CD4-positive, alpha-beta memory T cell (primary cell): ENCODE results near the gene TBRG4. TPM values are rescaled to one million over a fixed set of nuclear protein-coding genes. Genes with fewer than 3 reads are reported as not detected.

Source experiments
- CTCF ChIA-PET: fragments of 350-600 bp; sonication (Branson Sonifier 250); formaldehyde crosslinking; loops from one replicate; lab custom pipeline; 2021; ENCODE audit warnings: inconsistent platforms; ENCODE audit not compliant: partially characterized antibody; lab: Charles Lee
- POLR2A ChIA-PET: fragments of 350-600 bp; sonication (Branson Sonifier 250); formaldehyde crosslinking; loops from one replicate; lab custom pipeline; 2021; ENCODE audit not compliant: partially characterized antibody; lab: Charles Lee
- DNase-seq, 5 donors: peaks; one replicate each; pipeline versions ENCODE4 v3.0.0 to v3.0.0-alpha.2; 2020 to 2022; ENCODE audit warnings: mixed read lengths in 1 of 5
- H3K27ac ChIP-seq: one replicate; pipeline ENCODE4 v1.7.0; 2013; ENCODE audit warnings: low read depth, low read length
- H3K27me3 ChIP-seq: 2 replicates; pipeline ENCODE4 v1.7.0; 2013; ENCODE audit warnings: mild to moderate bottlenecking, low read length, moderate library complexity; ENCODE audit not compliant: insufficient read depth
- H3K36me3 ChIP-seq: 2 replicates; pipeline ENCODE4 v1.7.0; 2013; ENCODE audit warnings: mild to moderate bottlenecking, low read length, moderate library complexity; ENCODE audit not compliant: insufficient read depth
- H3K4me1 ChIP-seq: 2 replicates; pipeline ENCODE4 v1.7.0; 2013; ENCODE audit warnings: mild to moderate bottlenecking, low read length, moderate library complexity; ENCODE audit not compliant: insufficient read depth
- H3K4me3 ChIP-seq, 2 donors: one replicate each; pipeline ENCODE4 v1.7.0; 2013; ENCODE audit warnings: low read length in 2 of 2, mild to moderate bottlenecking in 1 of 2
- H3K9me3 ChIP-seq, 2 donors: one replicate each; pipeline ENCODE4 v1.7.0; 2013; ENCODE audit warnings: low read length in 2 of 2, control low read depth in 1 of 2; ENCODE audit not compliant: control insufficient read depth in 1 of 2
- H3K27ac Mint-ChIP-seq, 7 donors: one replicate each; pipeline ENCODE4 v1.8.0; 2020 to 2021; ENCODE audit warnings: mixed read lengths in 7 of 7, mild to moderate bottlenecking in 6 of 7, inconsistent platforms in 3 of 7, moderate library complexity in 3 of 7
- H3K27me3 Mint-ChIP-seq, 2 donors: one replicate each; pipeline ENCODE4 v1.8.0; 2020 to 2021; ENCODE audit warnings: mixed read lengths in 2 of 2
- H3K36me3 Mint-ChIP-seq, 2 donors: one replicate each; pipeline ENCODE4 v1.8.0; 2020 to 2021; ENCODE audit warnings: mixed read lengths in 2 of 2, inconsistent platforms in 1 of 2, mild to moderate bottlenecking in 1 of 2
- H3K4me1 Mint-ChIP-seq, 4 donors: one replicate each; pipeline ENCODE4 v1.8.0; 2020 to 2021; ENCODE audit warnings: mixed read lengths in 4 of 4, mild to moderate bottlenecking in 1 of 4
- H3K4me3 Mint-ChIP-seq, 8 donors: one replicate each; pipeline ENCODE4 v1.8.0; 2020 to 2021; ENCODE audit warnings: mixed read lengths in 8 of 8, mild to moderate bottlenecking in 7 of 8, moderate library complexity in 6 of 8, inconsistent platforms in 3 of 8
- H3K9me3 Mint-ChIP-seq, 8 donors: one replicate each; pipeline ENCODE4 v1.8.0; 2020 to 2021; ENCODE audit warnings: mixed read lengths in 8 of 8, mild to moderate bottlenecking in 5 of 8, inconsistent platforms in 3 of 8, moderate library complexity in 1 of 8
- intact Hi-C: fragments of 100-400 bp; cut with micrococcal nuclease; formaldehyde crosslinking; loops from one replicate; pipeline ENCODE4 v1.15.1; 2023
- polyA plus RNA-seq, 2 donors: library from polyadenylated mRNA; unstranded; fragments of 300-500 nt; fragmentation: Illumina TruSeq; gene quantifications; one replicate each; pipeline ENCODE4 v1.2.3, GENCODE V29; 2021
- total RNA-seq, 2 experiments: library from RNA; stranded (reverse); gene quantifications; one replicate each; pipeline ENCODE4 v1.2.3, GENCODE V29; 2021

TBRG4 gene
- total and polyA plus RNA-seq, 4 experiments from 2014 or later: 48.5 to 129 (median 84.3) TPM

DNA sequence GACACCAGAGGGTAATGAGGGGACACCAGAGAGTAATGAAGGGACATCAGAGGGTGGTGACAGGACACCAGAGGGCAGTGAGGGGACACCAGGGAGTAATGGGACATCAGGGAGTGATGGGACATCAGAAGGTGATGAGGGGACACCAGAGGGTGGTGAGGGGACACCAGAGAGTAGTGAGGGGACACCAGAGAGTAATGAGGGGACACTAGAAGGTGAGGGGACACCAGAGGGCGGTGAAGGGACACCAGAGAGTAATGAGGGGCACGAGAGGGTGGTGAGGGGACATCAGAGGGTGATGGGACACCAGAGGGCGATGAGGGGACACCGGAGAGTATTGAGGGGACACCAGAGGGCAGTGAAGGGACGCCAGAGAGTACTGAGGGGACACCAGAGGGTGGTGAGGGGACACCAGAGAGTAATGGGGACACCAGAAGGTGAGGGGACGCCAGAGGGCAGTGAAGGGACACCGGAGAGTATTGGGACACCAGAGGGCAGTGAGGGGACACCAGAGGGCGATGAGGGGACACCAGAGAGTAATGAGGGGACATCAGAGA is 33.3 kb downstream of the TBRG4 start:
- H3K4me3 ChIP-seq: no peak overlapping the region
- DNase-seq: no peak
- ChIA-PET CTCF (interaction anchor here (0.9 to 1.7 kb wide), 2 partner anchors 58 to 104 kb away, joined by 3 to 6 read pairs; no protein-coding TSS in a partner anchor), POLR2A (no interaction called here)
- H3K4me1 ChIP-seq: no peaks in the 10 kb centered on the region
- H3K27me3 Mint-ChIP-seq: no peaks in the 10 kb centered on the region
- peak overlapping the region in 6 of 7 donors; percentile 54 to 78 (median 68) for H3K27ac Mint-ChIP-seq
- H3K4me1 Mint-ChIP-seq: peaks cover 0 to 9% (median 5%) of the 10 kb centered on the region in 4 donors
- peaks cover 37% of the 10 kb centered on the region for H3K36me3 ChIP-seq
- H3K9me3 ChIP-seq: no peaks in the 10 kb centered on the region
- no peaks in the 10 kb centered on the region for H3K27me3 ChIP-seq
- intact Hi-C loops: no loop called here
- no peak overlapping the region for H3K4me3 Mint-ChIP-seq
- no peak overlapping the region for H3K27ac ChIP-seq
- peaks cover 16 to 37% of the 10 kb centered on the region in 2 donors for H3K36me3 Mint-ChIP-seq
- H3K9me3 Mint-ChIP-seq: peaks cover 0 to 3% (median 0%) of the 10 kb centered on the region in 8 donors

DNA sequence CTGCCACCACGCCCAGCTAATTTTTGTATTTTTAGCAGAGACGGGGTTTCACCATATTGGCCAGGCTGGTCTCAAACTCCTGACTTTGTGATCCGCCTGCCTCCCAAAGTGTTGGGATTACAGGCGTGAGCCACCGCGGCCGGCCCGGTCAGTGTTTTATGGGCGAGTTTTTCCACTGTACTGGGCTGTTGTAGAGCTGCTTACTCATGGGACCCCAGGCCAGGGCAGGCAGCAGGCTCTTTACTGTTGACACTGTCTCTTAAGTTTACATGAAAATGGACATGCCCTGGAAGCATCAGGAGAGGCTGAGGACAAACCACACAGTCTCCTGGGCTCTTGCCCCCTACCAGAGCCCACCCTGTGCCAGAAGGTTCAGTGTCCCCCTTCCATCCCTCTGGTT is 33.9 kb downstream of the TBRG4 start:
- H3K4me3 ChIP-seq: no peak overlapping the region
- peak overlapping the region in 2 of 7 donors; percentile 18 to 63 for H3K27ac Mint-ChIP-seq
- no peak overlapping the region for H3K4me3 Mint-ChIP-seq
- H3K9me3 Mint-ChIP-seq: peaks cover 0 to 6% (median 0%) of the 10 kb centered on the region in 8 donors
- intact Hi-C loops: no loop called here
- H3K36me3 ChIP-seq: peaks cover 44% of the 10 kb centered on the region
- ChIA-PET CTCF (interaction anchor here (0.9 to 1.7 kb wide), 2 partner anchors 59 to 104 kb away, joined by 3 to 6 read pairs; no protein-coding TSS in a partner anchor), POLR2A (interaction anchor here (0.8 to 1.4 kb wide), 4 partner anchors 27 to 105 kb away, joined by 3 to 4 read pairs (median 3); partner anchors contain the start of gene TBRG4)
- H3K9me3 ChIP-seq: no peaks in the 10 kb centered on the region
- no peaks in the 10 kb centered on the region for H3K27me3 ChIP-seq
- no peak overlapping the region for H3K27ac ChIP-seq
- H3K4me1 ChIP-seq: no peaks in the 10 kb centered on the region
- H3K27me3 Mint-ChIP-seq: no peaks in the 10 kb centered on the region
- H3K4me1 Mint-ChIP-seq: peaks cover 0 to 11% (median 5%) of the 10 kb centered on the region in 4 donors
- DNase-seq: no peak
- H3K36me3 Mint-ChIP-seq: peaks cover 22 to 43% of the 10 kb centered on the region in 2 donors

DNA sequence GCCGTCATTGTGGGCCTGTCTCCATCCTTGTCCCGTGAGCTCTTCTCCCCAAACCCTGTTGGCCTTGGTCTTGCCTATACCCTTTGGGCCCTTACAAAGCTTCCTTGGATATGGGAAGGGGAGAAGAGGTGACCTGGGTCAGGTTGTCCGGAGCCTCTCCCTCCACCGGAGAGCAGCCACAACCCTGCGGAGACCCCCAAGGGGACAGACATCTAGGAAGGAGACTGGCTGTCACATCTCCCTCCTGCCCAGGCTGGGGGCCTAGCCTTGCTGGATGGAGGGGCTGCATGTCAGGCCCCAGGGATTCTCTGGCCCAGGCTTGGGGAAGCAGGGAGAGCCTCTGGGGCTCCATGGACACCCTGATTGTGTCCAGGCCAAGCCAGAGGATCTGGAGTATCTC is 34.6 kb downstream of the TBRG4 start:
- H3K4me1 ChIP-seq: no peaks in the 10 kb centered on the region
- Mint-ChIP-seq H3K36me3 (peaks cover 28 to 49% of the 10 kb centered on the region in 2 donors), H3K9me3 (peaks cover 0 to 6% (median 0%) of the 10 kb centered on the region in 8 donors), H3K27ac (peak overlapping the region in 3 of 7 donors; percentile 7 to 52 (median 18)), H3K4me1 (peaks cover 0 to 11% (median 6%) of the 10 kb centered on the region in 4 donors), H3K27me3 (no peaks in the 10 kb centered on the region), H3K4me3 (no peak overlapping the region)
- no peak for DNase-seq
- H3K27ac ChIP-seq: no peak overlapping the region
- intact Hi-C loops: no loop called here
- ChIA-PET POLR2A (interaction anchor here (0.8 to 1.4 kb wide), 4 partner anchors 28 to 104 kb away, joined by 3 to 4 read pairs (median 3); partner anchors contain the start of gene TBRG4), CTCF (interaction anchor here (0.9 to 2.2 kb wide), 4 partner anchors 10 to 103 kb away, joined by 3 to 6 read pairs (median 4); no protein-coding TSS in a partner anchor)
- H3K27me3 ChIP-seq: no peaks in the 10 kb centered on the region
- H3K36me3 ChIP-seq: peaks cover 50% of the 10 kb centered on the region
- no peaks in the 10 kb centered on the region for H3K9me3 ChIP-seq
- no peak overlapping the region for H3K4me3 ChIP-seq

DNA sequence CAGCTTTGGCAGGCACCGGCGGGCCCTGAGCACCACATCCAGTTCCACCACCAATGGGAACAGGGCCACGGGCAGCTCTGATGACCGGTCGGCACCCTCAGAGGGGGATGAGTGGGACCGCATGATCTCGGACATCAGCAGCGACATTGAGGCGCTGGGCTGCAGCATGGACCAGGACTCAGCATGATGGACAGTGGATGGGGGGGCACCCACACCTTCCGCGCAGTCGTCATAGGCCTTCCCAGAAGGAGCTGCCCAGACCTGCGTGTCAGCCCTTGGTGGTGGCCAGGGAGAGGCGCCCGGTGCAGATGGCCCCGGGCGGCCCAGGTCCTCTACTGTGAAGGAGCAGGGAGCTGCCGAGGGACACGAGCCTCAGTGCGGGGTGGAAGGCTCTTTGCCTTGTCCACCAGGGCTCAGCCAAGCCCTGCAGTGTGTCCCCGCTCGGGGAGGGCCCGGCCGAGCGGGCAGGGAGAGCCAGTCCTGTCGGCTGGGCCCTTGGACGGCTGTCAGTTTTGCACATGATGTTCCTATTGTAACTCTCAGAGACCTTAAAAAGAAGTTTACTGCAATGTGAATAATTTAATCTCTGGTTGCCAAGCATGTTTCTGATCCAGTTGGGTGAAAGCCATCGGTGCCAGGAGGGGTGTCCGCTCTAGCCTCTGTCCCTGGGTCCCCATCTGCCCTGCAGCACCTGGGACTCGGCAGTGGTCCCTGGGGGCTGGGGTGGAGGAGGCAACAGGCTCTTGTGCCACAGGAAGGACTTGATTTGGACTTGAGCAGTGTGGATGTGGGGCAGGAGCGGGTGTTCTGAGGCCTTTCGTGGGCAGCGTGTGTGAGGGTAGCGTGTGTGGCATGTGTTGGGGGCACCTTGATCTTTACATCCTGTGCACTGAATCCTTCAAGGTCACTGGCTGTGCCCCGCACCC is 35.4 kb downstream of the TBRG4 start:
- no peak overlapping the region for H3K4me3 Mint-ChIP-seq
- Histone ChIP-seq H3K4me1 (no peaks in the 10 kb centered on the region), H3K36me3 (peaks cover 58% of the 10 kb centered on the region), H3K27ac (no peak overlapping the region), H3K27me3 (no peaks in the 10 kb centered on the region), H3K4me3 (no peak overlapping the region), H3K9me3 (no peaks in the 10 kb centered on the region)
- peaks cover 0 to 11% (median 8%) of the 10 kb centered on the region in 4 donors for H3K4me1 Mint-ChIP-seq
- H3K27ac Mint-ChIP-seq: peak overlapping the region in 2 of 7 donors; percentile 31 to 58
- CTCF ChIA-PET: interaction anchor here (1.0 to 2.2 kb wide), 4 partner anchors 11 to 102 kb away, joined by 3 to 6 read pairs (median 4); no protein-coding TSS in a partner anchor
- no peaks in the 10 kb centered on the region for H3K27me3 Mint-ChIP-seq
- POLR2A ChIA-PET: interaction anchor here (0.6 to 1.4 kb wide), 6 partner anchors 11 to 499 kb away, joined by 3 to 4 read pairs (median 3); partner anchors contain the start of gene TBRG4
- H3K36me3 Mint-ChIP-seq: peaks cover 36 to 57% of the 10 kb centered on the region in 2 donors
- no peak for DNase-seq
- intact Hi-C loops: no loop called here
- peaks cover 0 to 7% (median 0%) of the 10 kb centered on the region in 8 donors for H3K9me3 Mint-ChIP-seq

DNA sequence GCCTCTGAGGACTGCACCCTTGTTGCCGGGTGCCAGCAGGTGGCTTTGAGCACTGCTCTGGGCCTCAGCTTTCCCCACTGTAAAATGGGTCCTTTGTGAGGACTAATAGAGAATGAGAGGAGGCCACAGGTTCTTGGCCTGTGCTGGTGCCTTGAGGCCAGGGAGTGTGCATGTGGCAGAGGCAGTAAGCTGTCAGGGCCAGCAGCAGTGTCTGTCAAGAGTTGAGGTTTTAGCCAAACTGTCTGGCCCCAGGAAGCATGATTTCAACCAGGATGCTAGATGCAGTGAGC is 36.2 kb downstream of the TBRG4 start:
- Histone ChIP-seq H3K27ac (no peak overlapping the region), H3K27me3 (no peaks in the 10 kb centered on the region), H3K9me3 (no peaks in the 10 kb centered on the region), H3K4me3 (no peak overlapping the region), H3K36me3 (peaks cover 66% of the 10 kb centered on the region), H3K4me1 (no peaks in the 10 kb centered on the region)
- CTCF ChIA-PET: interaction anchor here (1.0 to 2.2 kb wide), 2 partner anchors 61 to 102 kb away, joined by 4 to 5 read pairs; no protein-coding TSS in a partner anchor
- POLR2A ChIA-PET: interaction anchor here (1.1 to 1.3 kb wide), 2 partner anchors 11 to 37 kb away, joined by 3 to 4 read pairs; partner anchors contain the start of gene TBRG4
- DNase-seq: no peak
- intact Hi-C loops: no loop called here
- peaks cover 0 to 11% (median 8%) of the 10 kb centered on the region in 4 donors for H3K4me1 Mint-ChIP-seq
- no peaks in the 10 kb centered on the region for H3K27me3 Mint-ChIP-seq
- H3K36me3 Mint-ChIP-seq: peaks cover 36 to 63% of the 10 kb centered on the region in 2 donors
- H3K27ac Mint-ChIP-seq: peak overlapping the region in 1 of 7 donors; percentile 58
- H3K9me3 Mint-ChIP-seq: peaks cover 0 to 7% (median 0%) of the 10 kb centered on the region in 8 donors
- H3K4me3 Mint-ChIP-seq: peak overlapping the region in 1 of 8 donors; percentile 30

DNA sequence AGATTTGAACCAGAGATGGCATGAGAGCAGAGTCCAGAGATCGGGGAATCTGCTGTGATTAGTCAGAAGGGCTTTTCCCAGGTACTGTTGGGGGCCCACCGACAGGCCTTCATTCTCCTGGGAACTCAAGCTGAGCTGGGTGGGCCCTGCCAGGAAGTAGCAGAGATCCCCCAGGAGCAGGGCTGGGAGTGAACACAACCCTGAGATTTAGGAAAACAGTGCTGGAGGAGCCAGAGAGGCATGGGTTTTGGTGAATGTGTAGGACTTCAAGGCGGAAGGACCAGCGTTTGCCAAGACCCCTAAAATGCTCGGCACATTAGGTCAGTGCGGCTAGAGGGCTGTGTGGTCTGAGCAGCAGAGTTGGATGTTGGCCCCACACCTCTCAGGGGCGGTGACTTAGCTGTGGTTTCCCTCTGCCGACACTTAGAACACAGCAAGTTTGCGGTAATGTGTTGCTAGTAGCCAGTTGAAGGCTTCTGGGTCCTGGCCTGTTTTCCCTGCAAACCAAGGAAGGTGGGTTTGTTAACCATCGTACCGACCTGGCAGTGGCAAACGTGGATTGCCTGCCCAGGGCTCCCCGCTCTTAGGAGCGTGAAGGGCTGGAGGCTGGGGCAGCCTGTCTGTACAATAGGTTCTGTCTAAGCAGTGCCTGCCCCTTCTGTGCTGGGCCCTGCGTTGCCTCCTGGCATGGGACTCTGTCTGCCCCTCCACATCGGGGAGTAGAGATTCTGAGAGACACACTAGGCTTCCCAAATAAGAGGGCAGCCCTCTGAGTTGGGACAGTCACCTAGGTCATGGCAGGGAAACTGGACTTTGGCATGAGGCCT is 36.8 kb downstream of the TBRG4 start:
- no peak overlapping the region for H3K4me3 ChIP-seq
- H3K36me3 Mint-ChIP-seq: peaks cover 36 to 68% of the 10 kb centered on the region in 2 donors

More for the DNA sequence above, 36.8 kb downstream of the TBRG4 start:
- Mint-ChIP-seq H3K9me3 (peaks cover 0 to 7% (median 0%) of the 10 kb centered on the region in 8 donors), H3K27me3 (no peaks in the 10 kb centered on the region), H3K4me3 (no peak overlapping the region), H3K27ac (peak overlapping the region in 3 of 7 donors; percentile 17 to 78 (median 58)), H3K4me1 (peaks cover 0 to 9% (median 4%) of the 10 kb centered on the region in 4 donors)
- intact Hi-C loops: no loop called here
- Histone ChIP-seq H3K4me1 (no peaks in the 10 kb centered on the region), H3K27me3 (no peaks in the 10 kb centered on the region), H3K36me3 (peaks cover 72% of the 10 kb centered on the region), H3K27ac (no peak overlapping the region), H3K9me3 (no peaks in the 10 kb centered on the region)
- ChIA-PET CTCF (interaction anchor here (1.0 to 2.2 kb wide), 2 partner anchors 62 to 101 kb away, joined by 4 to 5 read pairs; no protein-coding TSS in a partner anchor), POLR2A (interaction anchor here (1.3 kb wide), 1 partner anchor 10 kb away, joined by 3 read pairs; no protein-coding TSS in a partner anchor)
- DNase-seq: no peak
